ENCODE results near the gene RASGRP2.

- TF ChIP-seq POLR2A (IDR thresholded peaks at IDR 0.05) (no peak), CTCF (IDR thresholded peaks at IDR 0.05) (no peak)
Observed at GRCh38 chr11:64766881-64767280, 22.9 kb upstream of the RASGRP2 start.
